NCI-H2171 treated with DMSO at 0.1 percent for 48 hours (cell line): ENCODE results near the gene NELL1.

Experiments
- DNase-seq: peaks from one replicate; lab custom pipeline; 2025; lab: John Stamatoyannopoulos, UW

NELL1 gene

GRCh38 chr11:21343204-21343603 is 673.8 kb downstream of the NELL1 start:
- DNase-seq, result no peak

GRCh38 chr11:21346361-21346760 is 677.0 kb downstream of the NELL1 start:
- DNase-seq, result no peak

GRCh38 chr11:21350613-21351012 is 681.2 kb downstream of the NELL1 start:
- DNase-seq, result no peak

- DNase-seq, result no peak
Measured at GRCh38 chr11:21353425-21353824, 684.0 kb downstream of the NELL1 start.

- DNase-seq, result no peak
Measured at GRCh38 chr11:21364866-21365624, 695.7 kb downstream of the NELL1 start.

- DNase-seq, result no peak
Measured at GRCh38 chr11:21369947-21370346, 700.6 kb downstream of the NELL1 start.

GRCh38 chr11:21371044-21371443 is 701.7 kb downstream of the NELL1 start:
- DNase-seq, result no peak

GRCh38 chr11:21372672-21373071 is 703.3 kb downstream of the NELL1 start:
- DNase-seq, result no peak

GRCh38 chr11:21374376-21374775 is 705.0 kb downstream of the NELL1 start:
- no peak for DNase-seq

- DNase-seq, result no peak
Measured at GRCh38 chr11:21385669-21386440, 716.5 kb downstream of the NELL1 start.

- DNase-seq, result no peak
Measured at GRCh38 chr11:21390430-21390829, 721.0 kb downstream of the NELL1 start.

- DNase-seq, result no peak
Measured at GRCh38 chr11:21396342-21397008, 727.1 kb downstream of the NELL1 start.

- no peak for DNase-seq
Measured at GRCh38 chr11:21398195-21398594, 728.8 kb downstream of the NELL1 start.

- no peak for DNase-seq
Measured at GRCh38 chr11:21401496-21401895, 732.1 kb downstream of the NELL1 start.

- DNase-seq, result no peak
Measured at GRCh38 chr11:21402274-21402673, 732.9 kb downstream of the NELL1 start.

GRCh38 chr11:21403069-21403468 is 733.7 kb downstream of the NELL1 start:
- DNase-seq, result no peak

- DNase-seq, result no peak
Measured at GRCh38 chr11:21405422-21405821, 736.0 kb downstream of the NELL1 start.

- no peak for DNase-seq
Measured at GRCh38 chr11:21410513-21410912, 741.1 kb downstream of the NELL1 start.

GRCh38 chr11:21411104-21411503 is 741.7 kb downstream of the NELL1 start:
- DNase-seq, result no peak

GRCh38 chr11:21411597-21411996 is 742.2 kb downstream of the NELL1 start:
- no peak for DNase-seq

- DNase-seq, result no peak
Measured at GRCh38 chr11:21412652-21413383, 743.4 kb downstream of the NELL1 start.

- no peak for DNase-seq
Measured at GRCh38 chr11:21414953-21415352, 745.6 kb downstream of the NELL1 start.
